Kasumi-1 (cell line): ENCODE data around the gene SLC44A5.
"Not testable (repeated sequence)": the region's sequence is repeated elsewhere in the genome, so short reads cannot be mapped to it uniquely, and the experiment has no call there.

Experiments used
- DNase-seq, 2 experiments: peaks; one replicate each; lab custom pipeline; 2025; lab: John Stamatoyannopoulos, UW

Gene SLC44A5

DNA sequence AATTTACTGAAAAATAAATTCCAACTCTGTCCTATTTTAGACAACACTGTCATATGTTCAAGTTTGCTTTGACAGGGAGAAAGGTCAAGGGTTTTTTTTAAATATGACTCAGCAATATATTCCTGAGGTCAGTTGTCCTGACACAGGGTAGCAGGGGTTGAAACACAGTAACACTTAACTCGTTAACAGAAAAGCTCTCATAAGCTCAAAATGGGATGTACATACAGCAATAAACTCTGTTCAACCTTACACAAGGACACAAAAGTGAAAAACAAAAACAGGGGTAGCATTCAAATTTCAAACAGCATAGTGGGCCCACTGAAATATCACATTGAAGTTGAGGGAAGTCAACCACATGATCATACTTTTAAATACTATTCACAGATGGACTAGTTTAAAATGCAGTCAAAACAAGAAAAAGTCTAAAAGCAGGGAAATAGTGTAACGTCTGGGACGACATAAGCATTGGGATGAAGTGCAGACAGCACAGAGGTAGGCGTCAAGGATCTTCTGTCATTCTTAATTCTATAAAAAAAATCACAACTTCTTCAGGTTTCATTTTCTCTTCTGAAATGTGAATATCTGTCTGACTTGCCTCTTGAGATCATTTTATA is 89.9 kb downstream of the SLC44A5 start:
- no peak for DNase-seq

DNA sequence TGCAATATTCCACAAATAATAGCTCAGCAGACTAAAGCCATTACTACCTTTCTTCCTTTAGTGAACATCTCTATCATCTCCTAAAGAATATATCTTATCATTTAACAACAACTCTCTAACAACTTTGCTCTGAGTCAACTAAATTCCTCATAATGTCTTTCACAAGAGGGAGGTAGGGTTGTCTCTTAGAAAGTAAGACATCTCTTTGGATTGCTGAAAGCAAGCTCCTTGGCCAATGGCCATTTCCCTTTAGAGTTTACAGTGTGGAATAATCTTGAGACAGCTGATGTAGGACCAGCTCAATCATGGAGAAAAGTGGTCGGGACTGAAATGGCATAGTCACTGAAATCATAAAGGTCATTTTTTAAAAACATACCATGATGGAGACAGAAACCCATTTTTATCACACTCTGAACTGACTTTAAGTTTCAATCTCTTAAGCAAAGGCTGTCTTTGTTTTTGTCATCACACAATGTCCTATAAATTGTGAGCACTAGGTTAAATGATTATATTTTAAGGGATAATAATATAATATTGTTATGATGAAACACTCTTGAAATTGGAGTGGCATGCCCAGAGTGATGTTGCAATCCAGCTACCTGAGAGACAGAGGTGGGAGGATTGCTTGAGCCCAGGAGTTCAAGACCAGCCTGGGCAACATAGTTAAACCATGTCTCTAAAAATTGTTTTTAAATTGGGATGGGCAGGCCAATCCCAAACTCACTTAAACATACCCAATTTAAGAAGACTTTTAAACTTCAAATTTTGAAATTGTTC is 91.1 kb downstream of the SLC44A5 start:
- no peak for DNase-seq

DNA sequence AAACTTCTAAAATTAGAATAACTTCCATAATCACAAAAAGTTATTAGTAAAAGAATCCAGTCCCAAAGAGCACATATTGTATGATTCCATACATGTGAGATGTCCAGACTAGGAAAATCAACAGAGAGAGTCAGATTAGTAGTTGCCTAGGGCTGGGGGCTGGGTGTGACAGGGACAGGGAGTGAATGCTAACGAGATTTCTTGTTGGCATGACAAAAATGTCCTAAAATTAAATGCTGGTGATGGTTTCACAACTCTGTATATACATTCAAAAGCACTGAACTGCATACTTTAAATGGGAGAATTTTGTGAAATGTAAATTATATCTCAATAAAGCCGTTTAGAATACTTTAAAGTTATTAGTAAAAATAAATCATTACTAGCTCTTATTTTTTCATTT is 92.2 kb downstream of the SLC44A5 start:
- no peak for DNase-seq

DNA sequence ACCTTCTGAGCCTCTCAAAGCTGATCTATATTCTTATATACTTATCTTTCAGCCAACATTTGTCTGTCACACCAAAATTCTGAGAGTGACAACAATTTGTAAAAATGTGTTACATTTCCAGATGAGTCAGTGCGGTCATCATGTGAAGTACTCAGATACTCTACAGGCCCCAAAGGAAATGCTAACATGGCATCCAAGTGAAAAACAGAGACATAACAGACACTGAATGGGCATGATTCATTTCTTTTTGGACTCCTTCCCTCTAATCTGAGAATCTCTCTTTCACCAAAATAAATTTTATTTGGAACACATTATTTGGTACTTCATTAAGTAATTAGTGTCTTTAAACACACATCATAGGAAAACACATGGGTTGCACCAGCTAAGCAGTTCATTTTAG is 96.6 kb downstream of the SLC44A5 start:
- DNase-seq, result no peak

DNA sequence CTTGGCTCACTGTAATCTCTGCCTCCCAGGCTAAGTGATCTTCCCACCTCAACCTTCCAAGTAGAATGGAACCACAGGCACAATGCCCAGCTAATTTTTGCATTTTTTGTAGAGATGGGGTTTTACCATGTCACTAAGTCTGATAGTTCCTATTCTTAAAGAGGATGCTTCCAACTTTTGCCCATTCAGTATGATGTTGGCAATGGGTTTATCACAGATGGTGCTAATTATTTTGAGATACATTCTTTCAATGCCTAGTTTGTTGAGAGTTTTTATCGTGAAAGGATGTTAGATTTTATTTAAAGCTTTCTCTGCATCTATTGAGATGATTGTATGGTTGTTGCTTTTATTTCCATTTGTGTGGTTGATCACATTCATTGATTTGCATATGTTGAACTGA is 103.9 kb downstream of the SLC44A5 start:
- DNase-seq, result no peak

DNA sequence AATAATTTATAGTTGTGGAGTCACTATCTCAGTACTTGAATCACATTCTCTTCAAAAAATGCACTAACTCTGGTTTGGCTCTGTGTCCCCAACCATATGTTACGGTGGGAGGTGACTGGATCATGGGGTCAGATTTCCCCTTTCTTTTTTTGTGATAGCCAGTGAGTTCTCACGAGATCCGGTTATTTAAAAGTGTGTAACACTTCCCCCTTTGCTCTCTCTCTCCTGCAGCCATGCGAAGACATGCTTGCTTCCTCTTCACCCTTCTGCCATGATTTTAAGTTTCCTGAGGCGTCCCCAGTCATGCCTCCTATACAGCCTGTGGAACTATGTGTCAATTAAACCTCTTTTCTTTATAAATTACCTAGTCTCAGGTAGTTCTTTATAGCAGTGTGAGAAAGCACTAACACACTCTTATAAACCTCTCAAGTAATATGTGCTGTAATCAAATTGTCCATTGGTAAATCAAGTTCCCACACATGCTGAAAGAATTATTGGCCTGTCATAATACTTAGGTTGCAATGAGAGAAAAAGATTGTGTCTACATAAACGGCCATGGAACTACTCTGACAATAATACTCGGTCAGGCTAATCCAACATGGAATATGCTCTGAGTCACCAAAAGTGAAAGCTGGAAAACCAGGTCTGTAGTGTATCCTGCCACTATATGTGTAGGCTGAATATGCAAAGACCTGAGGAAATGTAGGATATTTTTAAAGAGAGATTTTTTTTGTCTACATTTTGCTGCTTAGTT is 107.5 kb downstream of the SLC44A5 start:
- DNase-seq, result no peak

DNA sequence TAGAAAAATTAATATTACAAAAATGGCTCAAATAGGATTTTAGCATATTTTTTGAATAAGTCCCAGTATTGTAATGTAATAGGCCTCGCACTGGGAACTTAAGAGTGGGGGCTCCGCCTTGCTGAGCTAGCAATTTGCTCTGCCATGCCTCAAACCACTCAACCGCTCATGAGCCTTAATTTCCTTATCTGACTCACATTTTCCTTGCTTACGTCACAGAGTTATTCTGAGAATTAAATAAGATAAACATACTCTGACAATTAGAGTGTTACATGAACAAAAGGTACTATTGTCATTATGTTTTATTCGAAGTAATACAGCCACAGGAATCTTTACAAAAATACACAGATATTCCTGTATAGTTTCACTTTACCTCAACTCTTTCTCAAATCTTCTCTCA is 108.1 kb downstream of the SLC44A5 start:
- no peak for DNase-seq

DNA sequence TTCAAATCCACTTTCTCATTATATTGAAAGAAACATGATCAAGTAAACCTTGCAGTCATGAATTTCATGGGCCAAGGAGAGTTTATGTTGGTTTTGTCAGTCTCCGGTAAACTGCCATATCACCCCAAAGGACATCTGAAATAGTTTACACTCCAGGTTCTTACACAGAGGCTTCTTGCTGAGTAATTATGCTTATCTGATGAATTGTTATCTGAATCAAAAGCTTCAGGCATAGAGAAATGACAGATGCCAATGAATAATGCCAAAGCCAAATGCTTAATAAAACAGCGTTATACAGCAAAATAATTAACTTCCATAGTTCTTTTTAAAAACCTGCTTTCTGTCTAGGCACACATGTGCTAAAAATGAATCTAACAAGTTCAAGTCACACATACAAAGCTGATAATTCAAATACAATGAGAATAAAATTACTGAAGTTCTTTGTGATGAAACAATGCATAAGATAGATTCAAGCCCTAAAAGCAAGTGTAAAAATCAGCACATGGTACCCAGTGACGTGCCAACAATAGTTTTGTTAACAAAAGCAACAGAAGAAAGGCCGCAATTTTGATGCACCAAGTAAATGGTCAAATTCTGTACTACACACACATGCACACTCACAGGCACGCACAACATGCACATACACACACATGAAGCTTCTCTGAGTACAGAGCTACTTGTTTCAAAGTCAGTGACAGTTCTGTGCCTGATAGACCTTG is 109.2 kb downstream of the SLC44A5 start:
- DNase-seq, result no peak

DNA sequence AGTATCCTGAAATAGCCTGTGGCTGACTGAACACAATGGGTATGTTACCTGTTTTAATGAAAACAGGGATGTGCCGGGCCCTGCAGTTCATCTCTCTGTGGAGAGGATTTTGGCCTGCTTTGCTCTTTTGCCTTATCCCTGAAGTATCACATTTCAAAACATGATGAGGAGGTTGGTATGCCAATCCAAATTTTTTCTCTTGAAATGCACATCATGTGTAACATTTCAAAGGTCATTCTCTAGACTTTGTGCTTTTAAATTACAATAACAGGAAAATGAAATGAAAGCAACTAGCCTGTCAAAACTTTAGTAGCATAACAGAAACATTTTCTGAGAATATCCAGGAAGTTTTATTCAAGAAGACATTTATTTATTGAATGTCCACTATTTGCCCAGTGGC is 118.9 kb downstream of the SLC44A5 start:
- no peak for DNase-seq

DNA sequence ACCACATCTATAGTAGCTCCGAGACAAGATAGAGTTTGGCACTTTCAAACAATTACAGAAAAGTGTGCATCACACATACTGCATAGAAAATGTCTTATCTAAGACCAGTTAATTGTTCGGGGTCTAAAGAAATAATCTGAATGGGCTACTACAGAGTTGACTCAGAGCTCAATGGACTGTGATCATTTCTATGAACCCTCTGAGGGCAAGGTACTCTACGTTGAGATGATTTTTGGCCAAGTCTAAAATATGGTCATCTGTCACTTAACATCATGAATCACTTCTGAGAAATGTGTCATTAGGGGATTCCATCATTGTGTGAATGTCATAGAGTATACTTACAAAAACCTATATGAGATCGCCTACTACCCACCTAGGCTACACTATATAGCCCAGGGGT is 123.5 kb downstream of the SLC44A5 start:
- no peak for DNase-seq

DNA sequence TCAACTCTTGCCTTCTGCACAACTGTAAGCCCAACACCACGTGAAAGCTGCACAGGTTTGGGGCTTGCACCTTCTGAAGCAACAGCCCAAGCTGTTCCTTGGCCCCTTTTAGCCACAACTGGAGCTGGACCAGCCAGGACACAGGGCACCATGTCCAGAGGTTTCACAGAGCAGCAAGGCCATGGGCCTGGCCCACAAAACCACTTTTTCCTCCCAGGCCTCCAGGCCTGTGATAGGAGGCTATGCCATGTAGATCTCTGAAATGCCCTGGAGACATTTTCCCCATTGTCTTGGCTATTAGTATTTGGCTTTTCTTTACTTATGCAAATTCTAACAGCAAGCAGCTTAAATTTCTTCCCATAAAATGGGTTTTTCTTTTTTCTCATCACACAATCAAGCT is 126.1 kb downstream of the SLC44A5 start:
- no peak for DNase-seq

DNA sequence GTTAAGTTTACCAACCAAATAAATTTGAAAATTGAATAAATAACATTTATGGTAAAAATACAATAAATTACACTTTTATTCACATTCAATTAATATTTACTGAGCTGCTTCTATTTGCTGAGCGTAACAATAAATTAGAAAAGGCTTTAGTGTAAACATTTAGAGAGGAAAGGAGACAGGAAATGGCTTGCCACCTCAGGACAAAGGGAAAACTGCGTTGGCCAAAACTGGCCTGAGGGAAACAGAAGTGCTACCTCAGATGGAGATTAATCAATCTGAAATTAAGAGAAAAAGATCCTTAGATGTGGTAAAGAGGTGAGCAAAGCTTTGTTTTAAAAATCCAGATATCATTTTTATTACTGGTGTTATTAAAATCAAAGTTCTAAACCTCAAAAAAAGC is 128.0 kb downstream of the SLC44A5 start:
- DNase-seq, result no peak

DNA sequence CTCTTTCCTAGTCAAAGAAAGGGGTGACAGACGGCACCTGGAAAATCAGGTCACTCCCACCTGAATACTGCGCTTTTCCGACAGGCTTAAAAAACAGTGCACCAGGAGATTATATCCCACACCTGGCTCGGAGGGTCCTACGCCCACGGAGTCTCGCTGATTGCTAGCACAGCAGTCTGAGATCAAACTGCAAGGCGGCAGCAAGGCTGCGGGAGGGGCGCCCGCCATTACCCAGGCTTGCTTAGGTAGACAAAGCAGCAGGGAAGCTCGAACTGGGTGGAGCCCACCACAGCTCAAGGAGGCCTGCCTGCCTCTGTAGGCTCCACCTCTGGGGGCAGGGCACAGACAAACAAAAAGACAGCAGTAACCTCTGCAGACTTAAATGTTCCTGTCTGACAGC is 134.4 kb downstream of the SLC44A5 start:
- not testable (repeated sequence) for DNase-seq

DNA sequence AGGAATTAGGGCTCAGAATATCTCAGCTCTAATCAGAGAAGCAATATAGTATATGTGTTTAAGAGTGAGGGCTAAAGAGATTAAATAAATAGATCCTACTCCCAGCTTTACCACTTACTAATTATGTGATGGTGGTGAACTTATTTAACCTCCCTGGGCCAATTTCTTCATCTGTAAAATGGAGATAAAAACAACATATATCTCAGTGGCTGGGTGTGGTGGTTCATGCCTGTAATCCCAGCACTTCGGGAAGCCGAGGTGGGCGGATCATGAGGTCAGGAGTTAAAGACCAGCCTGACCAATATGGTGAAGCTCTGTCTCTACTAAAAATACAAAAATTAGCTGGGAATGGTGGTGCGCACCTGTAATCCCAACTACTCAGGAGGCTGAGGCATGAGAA is 135.2 kb downstream of the SLC44A5 start:
- no peak for DNase-seq

DNA sequence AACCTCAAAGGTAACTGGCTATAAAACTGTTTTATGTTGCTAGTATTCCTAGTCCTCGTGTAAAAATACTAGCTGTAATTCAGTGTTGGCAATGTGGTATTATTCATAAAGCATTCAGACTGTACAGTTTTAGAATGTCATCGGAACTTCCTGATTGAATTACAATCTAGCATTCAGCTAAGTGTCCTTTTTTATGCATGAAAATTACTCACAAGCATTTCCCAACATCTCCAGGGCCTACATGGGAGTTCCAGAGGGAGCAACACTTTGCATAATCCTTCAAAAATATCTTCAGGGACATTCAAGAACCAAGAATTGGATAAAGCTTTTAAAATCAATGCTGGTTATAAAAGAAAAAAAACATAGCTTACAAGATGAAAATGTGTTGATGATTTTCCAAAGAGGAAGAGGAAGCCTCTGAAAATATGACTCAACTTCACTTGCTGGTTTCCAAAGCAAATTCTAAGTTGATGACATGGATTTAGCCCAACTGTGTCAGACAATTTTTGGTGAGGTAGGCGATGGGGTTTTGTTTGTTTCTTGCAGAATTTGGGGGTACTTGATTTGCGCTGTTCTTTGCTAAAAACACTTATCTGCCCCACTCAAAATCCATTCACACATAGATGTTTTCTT is 137.8 kb downstream of the SLC44A5 start:
- no peak for DNase-seq

DNA sequence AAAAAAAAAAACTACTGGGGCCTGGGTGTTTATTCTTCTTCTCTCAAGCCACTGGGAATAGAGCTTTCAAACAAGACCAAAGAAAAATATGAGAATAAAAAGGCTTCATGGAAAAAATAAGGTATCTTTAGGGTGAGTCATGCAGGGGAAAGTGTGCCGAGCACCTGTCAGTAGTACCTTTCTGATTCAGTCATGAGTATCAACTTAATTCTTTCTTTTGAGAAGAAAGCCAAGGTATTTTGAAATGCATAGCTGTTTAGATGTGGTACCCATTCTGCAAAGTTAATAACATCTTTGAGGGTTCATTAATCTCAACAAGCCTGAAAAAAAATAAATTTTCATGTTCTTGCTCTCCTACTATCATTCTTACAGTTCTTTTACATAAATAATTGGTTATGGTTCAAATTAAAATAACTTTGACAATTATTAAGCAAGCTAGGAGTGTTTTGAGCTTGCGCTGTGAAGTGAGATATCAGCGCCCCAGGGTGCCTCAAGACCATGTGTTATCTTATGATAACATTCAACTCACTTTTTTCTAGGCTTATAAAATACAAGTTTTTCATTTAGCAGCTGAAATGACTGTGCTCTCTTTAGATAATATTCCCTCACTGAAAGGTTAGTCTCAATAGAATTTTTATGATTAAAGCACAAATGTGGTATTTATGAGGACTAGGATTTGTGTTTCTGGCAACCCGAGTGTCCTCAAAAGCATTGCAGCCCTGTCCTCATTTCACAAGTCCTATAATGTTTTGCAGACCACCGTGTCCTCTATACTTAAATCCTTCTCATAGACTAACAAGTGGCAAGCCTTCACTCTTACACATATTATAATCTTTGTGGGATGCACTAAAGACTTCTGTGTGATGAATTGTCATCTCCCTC is 138.6 kb downstream of the SLC44A5 start:
- DNase-seq, result no peak

DNA sequence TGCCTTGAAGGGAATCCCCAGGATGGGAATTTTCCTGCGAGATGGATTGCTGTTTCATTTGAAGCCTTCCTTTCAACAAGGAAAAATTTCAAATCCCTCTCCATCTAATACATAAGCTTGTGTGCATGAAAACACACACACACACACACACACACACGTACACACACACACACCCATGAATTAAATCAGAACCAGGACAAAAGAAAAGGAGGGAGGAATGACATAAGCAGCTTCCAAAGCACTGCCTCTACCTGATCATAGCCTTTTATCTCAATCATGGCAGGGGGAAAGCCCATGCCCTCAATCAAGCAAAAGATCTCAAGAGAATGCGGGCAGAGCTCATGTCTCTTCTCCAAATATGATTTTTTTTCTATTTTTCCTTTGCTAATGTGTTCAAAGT is 139.7 kb downstream of the SLC44A5 start:
- DNase-seq, result no peak

DNA sequence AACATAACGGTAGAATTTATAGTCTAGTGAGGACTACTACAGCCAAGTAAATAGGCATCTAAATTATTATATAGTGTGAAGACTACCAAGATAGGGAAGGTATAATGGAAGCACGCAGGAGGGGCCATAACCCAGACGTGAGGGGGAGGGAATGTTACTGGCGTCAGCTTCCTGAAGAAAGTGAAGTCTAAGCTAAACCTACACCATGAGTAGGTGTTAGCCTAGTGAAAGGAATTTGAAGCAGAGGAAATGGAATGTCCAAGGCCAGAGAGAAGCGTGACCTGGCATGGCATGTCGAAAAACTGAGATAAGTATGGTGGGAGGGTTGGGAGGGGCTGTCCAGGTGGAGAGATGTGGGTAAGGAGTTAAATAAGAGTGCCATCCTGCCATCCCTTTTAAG is 140.5 kb downstream of the SLC44A5 start:
- DNase-seq, result no peak

DNA sequence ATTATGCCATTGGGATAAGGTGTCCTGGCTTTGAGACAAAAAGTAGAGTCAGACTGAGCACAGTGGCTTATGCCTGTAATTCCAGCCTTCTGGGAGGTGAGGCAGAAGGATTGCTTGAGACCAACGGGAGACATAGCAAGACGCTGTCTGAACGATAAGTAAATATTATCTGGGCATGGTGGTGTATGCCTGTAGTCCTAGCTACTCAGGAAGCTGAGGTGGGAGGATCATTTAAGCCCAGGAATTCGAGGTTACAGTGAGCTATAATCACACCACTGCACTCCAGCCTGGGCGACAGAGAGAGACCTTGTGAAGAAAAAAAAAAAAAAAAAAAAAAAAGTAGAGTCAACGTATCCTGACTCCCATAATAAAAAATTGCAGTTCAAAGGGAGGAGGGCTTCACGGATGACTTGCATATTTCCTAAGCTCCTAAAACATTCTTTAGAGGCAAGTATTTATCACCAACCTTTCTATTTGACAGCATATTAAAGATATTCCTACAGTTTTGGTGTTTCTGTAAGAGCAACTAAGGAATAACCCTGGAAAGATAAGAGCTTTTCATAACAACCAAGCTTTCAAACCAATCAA is 141.2 kb downstream of the SLC44A5 start:
- no peak for DNase-seq

DNA sequence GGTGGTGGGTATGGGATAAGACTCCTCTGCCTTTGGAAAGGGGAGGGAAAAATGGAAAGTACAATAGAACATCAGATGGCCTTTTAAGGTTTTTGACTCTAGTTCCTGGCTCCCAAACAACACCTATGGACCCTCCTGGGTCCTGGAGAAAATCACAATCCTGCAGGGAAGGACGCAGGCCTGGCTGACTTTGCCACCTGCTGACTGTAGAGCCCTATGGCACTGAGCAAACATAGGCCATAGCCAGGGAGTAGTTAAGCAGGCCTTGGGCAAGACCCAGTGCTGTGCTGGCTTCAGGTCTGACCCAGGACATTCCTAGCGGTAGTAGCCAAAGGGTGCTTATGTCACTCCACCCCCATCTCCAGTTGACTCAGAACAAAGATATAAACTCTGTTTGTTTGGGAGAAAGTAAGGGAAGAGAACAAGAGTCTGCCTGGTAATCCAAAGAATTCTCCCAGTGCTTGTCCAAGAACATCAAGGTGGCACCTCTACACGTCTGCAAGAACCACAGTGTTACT is 149.0 kb downstream of the SLC44A5 start:
- no peak for DNase-seq
